ENCODE measurements around the gene SLC7A5. TPM values are rescaled to one million over a fixed set of nuclear protein-coding genes. Genes with fewer than 3 reads are reported as not detected.
A peak's percentile ranks its signal among the peaks of the same experiment; 100 is the strongest.

Gene SLC7A5
- total and polyA plus RNA-seq, 2 of the 13 experiments (the other 11 are each of a cell fraction or from before 2014, with no cell fraction given): 79.6 to 155 TPM

DNA sequence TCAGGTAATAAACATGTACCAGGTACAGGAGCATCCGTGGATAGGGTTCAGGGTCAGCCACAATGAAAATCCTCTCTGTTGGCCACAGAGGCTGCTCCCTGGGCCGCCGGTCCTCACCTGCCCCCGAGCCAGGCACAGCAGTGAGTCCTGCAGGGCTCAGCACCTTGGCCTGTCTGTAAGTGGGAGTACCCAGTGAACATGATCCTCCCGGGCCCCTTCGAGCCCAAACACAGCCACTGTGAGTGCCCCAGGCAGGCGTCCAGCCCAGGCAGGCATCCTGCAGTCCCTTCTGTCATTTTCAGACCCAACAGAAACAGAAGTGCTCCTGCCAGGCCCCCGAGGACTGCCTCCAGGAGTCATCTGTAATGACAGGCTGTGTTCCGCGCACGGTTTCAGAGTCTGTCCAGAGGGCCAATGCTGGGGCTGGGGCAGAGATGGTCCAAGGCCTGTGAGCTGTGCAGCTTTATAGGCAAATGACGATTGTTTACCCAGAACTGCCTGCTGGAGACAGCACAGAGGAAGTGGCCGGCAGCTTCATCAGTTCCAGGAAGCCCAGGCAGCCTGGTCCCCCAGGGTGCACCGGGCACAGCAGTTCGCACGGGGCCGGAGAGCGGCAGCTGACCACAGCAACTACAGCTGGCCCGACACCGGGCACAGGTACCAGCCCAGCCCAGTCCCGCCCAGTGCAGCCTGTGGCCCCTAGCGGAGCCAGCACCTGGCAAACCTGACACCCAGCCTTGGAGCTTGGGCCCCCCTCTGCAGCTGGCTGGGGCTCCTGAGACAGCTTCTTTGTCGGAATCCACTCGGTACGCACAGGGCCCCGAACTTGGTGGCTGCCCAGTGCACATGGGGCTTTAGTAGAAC, 13.2 kb downstream of the SLC7A5 start (continued):
- TF ChIP-seq, protein P1, sequence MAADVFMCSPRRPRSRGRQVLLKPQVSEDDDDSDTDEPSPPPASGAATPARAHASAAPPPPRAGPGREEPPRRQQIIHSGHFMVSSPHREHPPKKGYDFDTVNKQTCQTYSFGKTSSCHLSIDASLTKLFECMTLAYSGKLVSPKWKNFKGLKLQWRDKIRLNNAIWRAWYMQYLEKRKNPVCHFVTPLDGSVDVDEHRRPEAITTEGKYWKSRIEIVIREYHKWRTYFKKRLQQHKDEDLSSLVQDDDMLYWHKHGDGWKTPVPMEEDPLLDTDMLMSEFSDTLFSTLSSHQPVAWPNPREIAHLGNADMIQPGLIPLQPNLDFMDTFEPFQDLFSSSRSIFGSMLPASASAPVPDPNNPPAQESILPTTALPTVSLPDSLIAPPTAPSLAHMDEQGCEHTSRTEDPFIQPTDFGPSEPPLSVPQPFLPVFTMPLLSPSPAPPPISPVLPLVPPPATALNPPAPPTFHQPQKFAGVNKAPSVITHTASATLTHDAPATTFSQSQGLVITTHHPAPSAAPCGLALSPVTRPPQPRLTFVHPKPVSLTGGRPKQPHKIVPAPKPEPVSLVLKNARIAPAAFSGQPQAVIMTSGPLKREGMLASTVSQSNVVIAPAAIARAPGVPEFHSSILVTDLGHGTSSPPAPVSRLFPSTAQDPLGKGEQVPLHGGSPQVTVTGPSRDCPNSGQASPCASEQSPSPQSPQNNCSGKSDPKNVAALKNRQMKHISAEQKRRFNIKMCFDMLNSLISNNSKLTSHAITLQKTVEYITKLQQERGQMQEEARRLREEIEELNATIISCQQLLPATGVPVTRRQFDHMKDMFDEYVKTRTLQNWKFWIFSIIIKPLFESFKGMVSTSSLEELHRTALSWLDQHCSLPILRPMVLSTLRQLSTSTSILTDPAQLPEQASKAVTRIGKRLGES (CRISPR knock-in tag; IDR thresholded peaks at IDR 0.05; ENCODE audit: borderline replicate concordance): no peak
- TF ChIP-seq, protein P2, sequence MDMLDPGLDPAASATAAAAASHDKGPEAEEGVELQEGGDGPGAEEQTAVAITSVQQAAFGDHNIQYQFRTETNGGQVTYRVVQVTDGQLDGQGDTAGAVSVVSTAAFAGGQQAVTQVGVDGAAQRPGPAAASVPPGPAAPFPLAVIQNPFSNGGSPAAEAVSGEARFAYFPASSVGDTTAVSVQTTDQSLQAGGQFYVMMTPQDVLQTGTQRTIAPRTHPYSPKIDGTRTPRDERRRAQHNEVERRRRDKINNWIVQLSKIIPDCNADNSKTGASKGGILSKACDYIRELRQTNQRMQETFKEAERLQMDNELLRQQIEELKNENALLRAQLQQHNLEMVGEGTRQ (IDR thresholded peaks at IDR 0.05; ENCODE audit: low read depth, low read length): no peak
- TF ChIP-seq, protein P2 (CRISPR knock-in tag; IDR thresholded peaks at IDR 0.05; ENCODE audit: borderline replicate concordance): 0 out of 2 replicates have a peak, but pooled peaks have one; percentile 32
- TF ChIP-seq ZNF678 (CRISPR knock-in tag; IDR thresholded peaks at IDR 0.05): no peak
- no peak for TF ChIP-seq HNF4G (IDR thresholded peaks at IDR 0.05; ENCODE audit: borderline replicate concordance, low read depth, low read length)
- TF ChIP-seq HNF4G (CRISPR knock-in tag; IDR thresholded peaks at IDR 0.05; ENCODE audit: borderline replicate concordance, low read depth): no peak
- TF ChIP-seq HMG20A (CRISPR knock-in tag; IDR thresholded peaks at IDR 0.05; ENCODE audit: borderline replicate concordance): no peak; the same call in 1 of the 2 replicates
- TF ChIP-seq CHD4 (IDR thresholded peaks at IDR 0.05; ENCODE audit: borderline replicate concordance, low read length): no peak
- TF ChIP-seq, protein P3, sequence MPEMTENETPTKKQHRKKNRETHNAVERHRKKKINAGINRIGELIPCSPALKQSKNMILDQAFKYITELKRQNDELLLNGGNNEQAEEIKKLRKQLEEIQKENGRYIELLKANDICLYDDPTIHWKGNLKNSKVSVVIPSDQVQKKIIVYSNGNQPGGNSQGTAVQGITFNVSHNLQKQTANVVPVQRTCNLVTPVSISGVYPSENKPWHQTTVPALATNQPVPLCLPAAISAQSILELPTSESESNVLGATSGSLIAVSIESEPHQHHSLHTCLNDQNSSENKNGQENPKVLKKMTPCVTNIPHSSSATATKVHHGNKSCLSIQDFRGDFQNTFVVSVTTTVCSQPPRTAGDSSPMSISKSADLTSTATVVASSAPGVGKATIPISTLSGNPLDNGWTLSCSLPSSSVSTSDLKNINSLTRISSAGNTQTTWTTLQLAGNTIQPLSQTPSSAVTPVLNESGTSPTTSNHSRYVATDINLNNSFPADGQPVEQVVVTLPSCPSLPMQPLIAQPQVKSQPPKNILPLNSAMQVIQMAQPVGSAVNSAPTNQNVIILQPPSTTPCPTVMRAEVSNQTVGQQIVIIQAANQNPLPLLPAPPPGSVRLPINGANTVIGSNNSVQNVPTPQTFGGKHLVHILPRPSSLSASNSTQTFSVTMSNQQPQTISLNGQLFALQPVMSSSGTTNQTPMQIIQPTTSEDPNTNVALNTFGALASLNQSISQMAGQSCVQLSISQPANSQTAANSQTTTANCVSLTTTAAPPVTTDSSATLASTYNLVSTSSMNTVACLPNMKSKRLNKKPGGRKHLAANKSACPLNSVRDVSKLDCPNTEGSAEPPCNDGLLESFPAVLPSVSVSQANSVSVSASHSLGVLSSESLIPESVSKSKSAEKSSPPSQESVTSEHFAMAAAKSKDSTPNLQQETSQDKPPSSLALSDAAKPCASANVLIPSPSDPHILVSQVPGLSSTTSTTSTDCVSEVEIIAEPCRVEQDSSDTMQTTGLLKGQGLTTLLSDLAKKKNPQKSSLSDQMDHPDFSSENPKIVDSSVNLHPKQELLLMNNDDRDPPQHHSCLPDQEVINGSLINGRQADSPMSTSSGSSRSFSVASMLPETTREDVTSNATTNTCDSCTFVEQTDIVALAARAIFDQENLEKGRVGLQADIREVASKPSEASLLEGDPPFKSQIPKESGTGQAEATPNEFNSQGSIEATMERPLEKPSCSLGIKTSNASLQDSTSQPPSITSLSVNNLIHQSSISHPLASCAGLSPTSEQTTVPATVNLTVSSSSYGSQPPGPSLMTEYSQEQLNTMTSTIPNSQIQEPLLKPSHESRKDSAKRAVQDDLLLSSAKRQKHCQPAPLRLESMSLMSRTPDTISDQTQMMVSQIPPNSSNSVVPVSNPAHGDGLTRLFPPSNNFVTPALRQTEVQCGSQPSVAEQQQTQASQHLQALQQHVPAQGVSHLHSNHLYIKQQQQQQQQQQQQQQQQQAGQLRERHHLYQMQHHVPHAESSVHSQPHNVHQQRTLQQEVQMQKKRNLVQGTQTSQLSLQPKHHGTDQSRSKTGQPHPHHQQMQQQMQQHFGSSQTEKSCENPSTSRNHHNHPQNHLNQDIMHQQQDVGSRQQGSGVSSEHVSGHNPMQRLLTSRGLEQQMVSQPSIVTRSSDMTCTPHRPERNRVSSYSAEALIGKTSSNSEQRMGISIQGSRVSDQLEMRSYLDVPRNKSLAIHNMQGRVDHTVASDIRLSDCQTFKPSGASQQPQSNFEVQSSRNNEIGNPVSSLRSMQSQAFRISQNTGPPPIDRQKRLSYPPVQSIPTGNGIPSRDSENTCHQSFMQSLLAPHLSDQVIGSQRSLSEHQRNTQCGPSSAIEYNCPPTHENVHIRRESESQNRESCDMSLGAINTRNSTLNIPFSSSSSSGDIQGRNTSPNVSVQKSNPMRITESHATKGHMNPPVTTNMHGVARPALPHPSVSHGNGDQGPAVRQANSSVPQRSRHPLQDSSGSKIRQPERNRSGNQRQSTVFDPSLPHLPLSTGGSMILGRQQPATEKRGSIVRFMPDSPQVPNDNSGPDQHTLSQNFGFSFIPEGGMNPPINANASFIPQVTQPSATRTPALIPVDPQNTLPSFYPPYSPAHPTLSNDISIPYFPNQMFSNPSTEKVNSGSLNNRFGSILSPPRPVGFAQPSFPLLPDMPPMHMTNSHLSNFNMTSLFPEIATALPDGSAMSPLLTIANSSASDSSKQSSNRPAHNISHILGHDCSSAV (CRISPR knock-in tag; IDR thresholded peaks at IDR 0.05; ENCODE audit: borderline replicate concordance): no peak
- TF ChIP-seq ZNF670 (CRISPR knock-in tag; IDR thresholded peaks at IDR 0.05; ENCODE audit: borderline replicate concordance): no peak
- TF ChIP-seq AGO1 (IDR thresholded peaks at IDR 0.05; ENCODE audit: low read depth, low read length, poor library complexity, severe bottlenecking): peak; percentile 19
- TF ChIP-seq PCBP1 (IDR thresholded peaks at IDR 0.05; ENCODE audit: borderline replicate concordance, low read depth, low read length): no peak
- no peak for TF ChIP-seq GLI4 (CRISPR knock-in tag; IDR thresholded peaks at IDR 0.05; ENCODE audit: borderline replicate concordance)
